GM10847 (cell line): Measurements from ENCODE around the gene CACYBP.

ENCODE experiments used
- POLR2A ChIP-seq: IDR thresholded peaks from 2 replicates; pipeline ENCODE4 v1.6.1; 2011; ENCODE audit not compliant: insufficient read length; ENCODE audit errors: extremely low read depth

CACYBP gene

DNA sequence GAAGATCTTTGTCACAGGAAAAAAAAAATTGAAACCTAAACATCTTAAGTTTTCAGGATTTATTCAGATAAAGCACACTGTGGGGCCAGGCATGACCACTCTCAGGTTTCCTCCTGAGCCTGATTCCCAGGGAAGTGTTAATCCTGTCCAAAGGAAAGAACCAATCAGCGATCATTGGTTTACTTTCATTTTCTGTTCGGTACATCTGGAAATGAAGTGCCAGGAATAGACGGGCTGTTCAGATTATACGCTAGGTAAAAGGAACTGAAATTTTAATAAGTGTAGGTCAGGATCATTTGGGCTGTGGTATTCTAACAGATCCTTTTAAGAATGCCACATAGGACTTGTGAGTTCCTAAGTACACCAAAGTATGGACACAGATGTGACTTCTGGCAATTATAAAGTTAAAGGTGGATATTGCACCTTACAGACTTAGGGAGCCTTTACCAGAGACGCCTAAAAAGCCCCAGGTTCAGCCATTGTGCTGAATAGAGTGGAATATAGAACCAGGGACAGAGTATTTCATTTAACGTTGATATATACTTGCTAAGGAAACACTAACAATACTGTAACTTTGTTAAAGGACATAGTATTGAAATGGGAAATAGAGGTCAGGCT lies 9.3 kb upstream of the CACYBP start:
- TF ChIP-seq POLR2A: no peak

DNA sequence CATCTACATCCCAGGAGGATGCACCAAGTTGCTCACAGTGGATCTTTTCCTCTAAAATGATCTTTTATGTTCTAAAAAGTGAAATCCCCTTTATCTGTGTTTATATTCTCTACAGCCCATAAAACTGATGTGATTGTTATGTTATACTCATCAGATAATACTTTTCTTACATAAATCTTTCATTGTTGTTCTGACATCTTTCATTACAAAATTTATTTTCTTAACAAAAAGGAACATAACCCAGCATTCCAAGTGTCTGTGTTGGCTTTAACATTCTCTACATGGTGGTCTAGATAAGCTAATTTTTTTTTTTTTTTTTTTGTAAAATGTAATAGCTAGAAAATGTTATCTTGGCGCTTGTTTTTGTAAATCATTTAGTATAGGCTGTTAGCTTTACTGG lies 8.3 kb upstream of the CACYBP start:
- no peak for TF ChIP-seq POLR2A

DNA sequence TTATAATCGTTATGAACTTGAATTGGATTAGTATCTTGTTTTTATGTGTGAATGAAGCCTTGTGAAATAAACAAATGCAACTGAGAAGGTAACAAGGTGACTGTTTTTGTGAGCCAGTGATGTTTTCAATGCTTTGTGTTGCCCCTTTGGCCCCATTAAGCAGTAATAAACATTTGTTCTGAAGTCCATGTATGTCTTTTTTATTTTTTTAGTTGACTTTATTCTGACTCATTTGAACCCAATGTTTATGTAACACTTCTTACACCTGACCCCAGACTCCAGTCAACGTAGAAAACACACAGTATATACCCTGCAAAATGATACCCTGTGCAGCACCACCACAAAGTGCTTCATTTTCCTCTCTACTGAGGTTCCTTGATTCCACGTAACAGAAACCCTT lies 4.6 kb upstream of the CACYBP start:
- TF ChIP-seq POLR2A: no peak

- no peak for TF ChIP-seq POLR2A
Measured at GRCh38 chr1:174995916-174996315, 3.8 kb upstream of the CACYBP start.

DNA sequence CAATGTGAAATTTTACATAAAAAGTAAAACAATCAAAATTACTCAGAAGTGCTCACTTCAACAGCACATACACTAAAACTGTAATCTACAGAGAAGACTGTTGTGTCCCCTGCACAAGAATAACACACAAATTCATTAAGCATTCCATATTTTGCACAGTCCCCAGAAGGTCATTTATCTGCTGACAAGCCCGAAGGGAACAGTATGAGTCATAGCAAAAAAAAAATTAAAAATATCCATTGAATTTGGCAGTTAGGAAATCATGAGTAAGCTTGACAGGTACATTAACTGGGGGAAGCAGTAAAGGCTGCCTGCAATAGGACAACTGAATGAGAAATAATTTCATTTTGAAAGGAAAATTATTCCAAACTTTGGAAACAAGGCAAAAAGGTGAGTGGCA lies 3.3 kb upstream of the CACYBP start:
- TF ChIP-seq POLR2A: no peak

GRCh38 chr1:174997041-174997440 lies 2.7 kb upstream of the CACYBP start:
- TF ChIP-seq POLR2A: no peak

DNA sequence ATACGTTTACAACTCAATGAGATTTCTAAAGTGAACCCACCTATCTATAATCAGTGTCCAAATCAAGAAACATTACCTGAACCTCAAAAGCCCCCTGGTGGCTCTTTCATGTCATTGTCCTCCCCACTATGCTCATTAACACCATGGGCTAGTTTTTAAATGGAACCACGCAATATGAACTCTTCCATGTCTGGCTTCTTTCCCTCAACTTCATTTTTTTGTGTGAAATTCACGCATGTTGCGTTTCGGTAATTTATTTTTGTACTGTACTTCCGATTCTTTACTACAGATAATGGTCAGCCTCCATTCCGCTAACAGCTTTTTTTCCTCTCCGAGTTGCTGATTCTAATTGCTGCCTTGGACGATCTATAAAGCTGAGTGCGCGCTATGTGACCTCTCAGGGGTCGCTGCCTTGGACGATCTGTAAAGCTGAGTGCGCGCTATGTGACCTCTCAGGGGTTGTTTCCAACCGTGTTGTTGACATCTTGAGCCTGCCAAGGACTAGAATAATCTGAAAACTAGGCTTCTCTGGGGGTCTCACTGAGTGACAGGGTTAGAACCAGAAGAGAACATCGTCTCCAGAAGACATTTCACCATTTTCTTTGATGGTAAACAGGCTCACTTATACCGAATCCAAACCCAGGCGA lies 1.1 kb upstream of the CACYBP start:
- no peak for TF ChIP-seq POLR2A

- TF ChIP-seq POLR2A: peak; percentile 77
Measured at GRCh38 chr1:174999216-174999935, 371 bp upstream of the CACYBP start.

- TF ChIP-seq POLR2A: no peak
Measured at GRCh38 chr1:175000697-175001187, 995 bp downstream of the CACYBP start.

DNA sequence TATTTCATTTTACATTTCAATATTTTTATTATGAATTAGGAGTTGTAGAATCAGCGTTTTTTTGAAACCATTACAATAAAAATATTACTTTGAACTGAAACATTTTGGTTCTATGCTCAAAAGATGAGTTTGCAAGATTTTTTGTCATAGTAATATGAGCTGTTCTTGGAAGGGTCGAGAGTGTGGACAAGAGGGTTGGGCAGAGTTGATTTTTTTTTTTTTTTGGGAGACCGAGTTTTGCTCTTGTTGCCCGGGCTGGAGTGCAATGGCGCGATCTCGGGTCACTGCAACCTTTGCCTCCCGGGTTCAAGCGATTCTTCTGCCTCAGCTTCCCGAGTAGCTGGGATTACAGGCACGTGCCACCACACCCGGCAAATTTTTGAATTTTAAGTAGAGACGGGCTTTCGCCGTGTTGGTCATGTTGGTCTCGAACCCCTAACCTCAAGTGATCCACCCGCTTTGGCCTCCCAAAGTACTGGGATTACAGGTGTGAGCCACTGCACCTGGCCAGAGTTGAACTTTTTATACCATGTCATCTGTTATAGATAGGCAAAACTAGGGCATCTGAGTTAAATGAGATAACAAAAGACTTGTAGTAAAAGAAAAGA lies 3.3 kb downstream of the CACYBP start:
- no peak for TF ChIP-seq POLR2A

GRCh38 chr1:175003521-175003920 lies 3.8 kb downstream of the CACYBP start:
- no peak for TF ChIP-seq POLR2A

GRCh38 chr1:175005085-175005783 lies 5.5 kb downstream of the CACYBP start:
- no peak for TF ChIP-seq POLR2A

DNA sequence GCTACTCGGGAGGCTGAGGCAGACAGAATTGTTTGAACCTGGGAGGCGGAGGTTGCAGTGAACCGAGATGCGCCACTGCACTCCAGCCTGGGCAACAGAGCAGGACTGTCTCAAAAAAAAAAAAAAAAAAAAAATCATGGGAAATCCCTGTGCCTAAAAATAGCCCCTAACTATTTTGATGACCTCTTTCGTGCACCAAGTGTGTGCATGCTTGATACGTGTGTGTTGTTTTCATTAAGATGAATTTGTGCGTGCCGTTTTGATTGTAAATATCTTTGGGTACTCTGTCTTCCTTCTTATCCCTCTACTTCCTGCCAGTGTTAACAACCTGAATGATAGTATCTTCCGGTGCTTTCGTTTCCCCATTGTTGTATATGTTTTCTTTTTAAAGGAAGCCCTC lies 9.8 kb downstream of the CACYBP start:
- no peak for TF ChIP-seq POLR2A

- no peak for TF ChIP-seq POLR2A
Measured at GRCh38 chr1:175013445-175013844, 13.7 kb downstream of the CACYBP start.

- no peak for TF ChIP-seq POLR2A
Measured at GRCh38 chr1:175015243-175015642, 15.5 kb downstream of the CACYBP start.
